Brain microvascular endothelial cell (primary cell): ENCODE results near the gene DUSP7.
"Not testable (repeated sequence)": the region's sequence is repeated elsewhere in the genome, so short reads cannot be mapped to it uniquely, and the experiment has no call there.

Experiments
- DNase-seq: peaks from one replicate; pipeline ENCODE4 v3.0.0-alpha.2; 2020
- H3K27ac ChIP-seq: fragments of 250-450 bp; sonication (Bioruptor Pico); 2 replicates; pipeline ENCODE4 v1.5.1; 2020; ENCODE audit warnings: mild to moderate bottlenecking, moderate library complexity
- H3K27me3 ChIP-seq: fragments of 250-450 bp; sonication (Bioruptor Pico); replicated peaks from 2 replicates; pipeline ENCODE4 v1.5.1; 2020; ENCODE audit warnings: mild to moderate bottlenecking
- H3K36me3 ChIP-seq: fragments of 250-450 bp; sonication (Bioruptor Pico); replicated peaks from 2 replicates; pipeline ENCODE4 v1.5.1; 2020; ENCODE audit warnings: mild to moderate bottlenecking
- H3K4me3 ChIP-seq: 2 replicates; pipeline ENCODE4 v1.5.1; 2011; ENCODE audit warnings: low read depth, mild to moderate bottlenecking, control low read depth, low read length, moderate library complexity
- in situ Hi-C: cut with HindIII; loops from 2 replicates; pipeline ENCODE4 v1.10.0; 2017; ENCODE audit warnings: low sequenced_read_pairs, low pct_ligation_motif_present
- TF ChIP-seq, protein P1 (sequence below): IDR thresholded peaks from 2 replicates; pipeline ENCODE4 v1.5.1; 2011; ENCODE audit warnings: low read depth, mild to moderate bottlenecking, moderate library complexity, low read length, control low read depth, inconsistent platforms; ENCODE audit errors: missing control alignments

The DUSP7 gene

GRCh38 chr3:52046186-52046901 lies 10.0 kb downstream of the DUSP7 start:
- no peaks in the 10 kb centered on the region for H3K27me3 ChIP-seq
- TF ChIP-seq, protein P1, sequence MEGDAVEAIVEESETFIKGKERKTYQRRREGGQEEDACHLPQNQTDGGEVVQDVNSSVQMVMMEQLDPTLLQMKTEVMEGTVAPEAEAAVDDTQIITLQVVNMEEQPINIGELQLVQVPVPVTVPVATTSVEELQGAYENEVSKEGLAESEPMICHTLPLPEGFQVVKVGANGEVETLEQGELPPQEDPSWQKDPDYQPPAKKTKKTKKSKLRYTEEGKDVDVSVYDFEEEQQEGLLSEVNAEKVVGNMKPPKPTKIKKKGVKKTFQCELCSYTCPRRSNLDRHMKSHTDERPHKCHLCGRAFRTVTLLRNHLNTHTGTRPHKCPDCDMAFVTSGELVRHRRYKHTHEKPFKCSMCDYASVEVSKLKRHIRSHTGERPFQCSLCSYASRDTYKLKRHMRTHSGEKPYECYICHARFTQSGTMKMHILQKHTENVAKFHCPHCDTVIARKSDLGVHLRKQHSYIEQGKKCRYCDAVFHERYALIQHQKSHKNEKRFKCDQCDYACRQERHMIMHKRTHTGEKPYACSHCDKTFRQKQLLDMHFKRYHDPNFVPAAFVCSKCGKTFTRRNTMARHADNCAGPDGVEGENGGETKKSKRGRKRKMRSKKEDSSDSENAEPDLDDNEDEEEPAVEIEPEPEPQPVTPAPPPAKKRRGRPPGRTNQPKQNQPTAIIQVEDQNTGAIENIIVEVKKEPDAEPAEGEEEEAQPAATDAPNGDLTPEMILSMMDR: no peak
- in situ Hi-C loops: no loop called here
- H3K4me3 ChIP-seq: no peak overlapping the region
- peak overlapping the region; percentile 87 for H3K27ac ChIP-seq
- peak; percentile 91 for DNase-seq
- H3K36me3 ChIP-seq: peaks cover 18% of the 10 kb centered on the region

DNA sequence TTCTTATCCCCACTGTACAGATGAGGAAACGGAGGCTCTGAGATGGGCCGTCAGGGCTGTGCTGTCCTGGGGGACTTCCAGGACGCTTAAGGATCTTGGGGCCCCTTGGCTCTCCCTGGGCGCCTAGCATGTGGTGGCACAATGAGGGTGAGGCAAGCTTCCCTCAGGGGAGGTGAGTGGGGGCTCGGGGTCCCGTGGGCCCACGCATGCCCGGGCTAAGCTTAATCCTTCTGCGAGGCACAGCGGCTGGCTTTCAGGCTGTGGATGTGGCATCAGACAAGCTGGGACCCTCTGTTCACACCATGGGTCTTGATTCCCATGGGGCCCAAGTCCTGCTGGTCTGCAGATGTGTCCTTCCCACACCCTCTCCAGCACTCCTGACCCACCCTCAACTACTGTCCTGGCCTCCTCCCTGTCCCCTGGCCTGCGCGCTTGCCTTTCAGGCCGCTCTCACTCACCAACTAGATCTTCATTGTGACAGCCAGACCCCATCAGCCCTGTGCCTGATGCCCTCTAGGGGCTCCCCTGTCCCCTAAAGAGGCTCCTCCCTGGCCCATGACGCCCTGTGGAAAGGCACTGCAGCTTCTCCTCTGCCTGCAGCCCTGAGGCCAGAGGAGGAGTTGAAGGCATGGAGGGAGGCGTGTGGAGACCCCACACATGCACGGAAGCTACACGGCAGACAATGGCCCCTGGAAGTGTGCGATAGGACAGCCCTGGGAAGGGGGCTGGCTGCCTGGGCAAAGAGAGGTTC lies 11.3 kb downstream of the DUSP7 start:
- no peak for DNase-seq
- Histone ChIP-seq H3K27me3 (no peaks in the 10 kb centered on the region), H3K36me3 (peaks cover 9% of the 10 kb centered on the region), H3K27ac (no peak overlapping the region), H3K4me3 (no peak overlapping the region)
- in situ Hi-C loops: no loop called here
- TF ChIP-seq, protein P1: no peak

DNA sequence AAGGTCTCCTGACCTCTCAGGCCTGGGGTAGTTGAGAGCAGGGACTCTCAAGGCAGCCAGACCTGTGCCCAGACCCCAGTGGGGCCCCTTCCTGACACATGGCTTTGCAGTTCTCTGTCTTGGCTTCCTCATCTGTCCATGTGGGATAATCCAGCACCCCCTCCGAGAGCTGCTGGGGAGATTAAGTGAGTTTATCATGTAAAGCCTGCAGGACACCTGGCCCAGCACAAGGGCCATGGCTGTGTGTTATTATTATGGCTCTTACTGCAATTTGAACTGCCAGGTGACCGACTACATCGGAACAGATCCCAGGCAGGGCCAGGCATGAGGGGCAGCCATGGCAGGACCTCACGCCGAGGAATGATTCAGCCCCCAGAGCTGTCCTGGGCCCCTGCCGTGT lies 12.6 kb downstream of the DUSP7 start:
- DNase-seq: no peak
- Histone ChIP-seq H3K36me3 (no peaks in the 10 kb centered on the region), H3K27ac (no peak overlapping the region), H3K27me3 (no peaks in the 10 kb centered on the region), H3K4me3 (no peak overlapping the region)
- TF ChIP-seq, protein P1: no peak
- in situ Hi-C loops: no loop called here

DNA sequence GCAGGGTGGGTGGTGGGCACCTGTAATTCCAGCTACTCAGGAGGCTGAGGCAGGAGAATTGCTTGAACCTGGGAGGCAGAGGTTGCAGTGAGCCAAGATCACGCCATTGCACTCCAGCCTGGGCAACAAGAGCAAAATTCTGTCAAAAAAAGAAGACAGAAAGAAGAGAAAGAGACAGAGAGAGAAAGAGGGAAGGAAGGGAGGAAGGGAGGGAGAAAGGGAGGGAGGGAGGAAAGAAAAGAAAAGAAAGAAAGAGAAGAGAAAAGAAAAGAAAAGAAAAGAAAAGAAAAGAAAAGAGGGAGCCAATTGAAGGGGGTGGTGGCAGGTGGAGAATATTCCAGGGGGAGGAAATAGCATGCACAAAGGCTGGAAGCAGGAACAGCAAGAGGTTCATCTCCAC lies 13.3 kb downstream of the DUSP7 start:
- H3K36me3 ChIP-seq, H3K27ac ChIP-seq, DNase-seq, in situ Hi-C loops, H3K4me3 ChIP-seq, H3K27me3 ChIP-seq: not testable (repeated sequence)

DNA sequence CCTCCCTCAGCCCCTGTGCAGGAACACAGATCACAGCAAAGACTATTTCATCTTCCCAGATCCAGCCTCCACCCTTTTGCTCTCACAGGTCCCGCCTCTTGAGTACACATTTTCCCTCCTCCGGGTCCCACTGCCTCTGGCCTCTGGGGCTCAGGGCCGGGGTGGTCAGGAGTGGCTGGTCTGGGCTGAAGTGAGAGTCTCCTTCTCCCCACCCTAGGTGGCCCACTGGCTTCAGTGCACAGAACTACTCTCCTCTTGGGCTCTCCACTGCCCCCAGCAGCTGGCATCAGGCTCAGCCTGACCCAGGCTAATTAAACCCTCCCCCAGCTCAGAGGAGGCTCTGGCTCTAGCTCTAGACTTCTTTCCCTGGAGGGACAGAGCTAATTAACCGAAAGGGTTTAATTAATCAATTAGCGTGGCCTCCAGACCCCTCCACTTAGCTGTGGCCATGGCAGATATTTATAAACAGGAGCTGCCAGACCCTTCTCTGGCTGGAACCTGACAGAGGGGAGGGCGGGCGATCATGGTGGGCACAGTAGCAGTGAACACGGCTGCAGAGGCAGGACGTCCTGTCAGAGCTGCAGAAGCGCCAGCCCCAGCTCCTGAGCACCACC lies 15.1 kb downstream of the DUSP7 start:
- Histone ChIP-seq H3K4me3 (no peak overlapping the region), H3K27ac (no peak overlapping the region), H3K27me3 (no peaks in the 10 kb centered on the region), H3K36me3 (no peaks in the 10 kb centered on the region)
- DNase-seq: no peak
- TF ChIP-seq, protein P1: peak; percentile 56
- in situ Hi-C loops: no loop called here

- Histone ChIP-seq H3K27me3 (no peaks in the 10 kb centered on the region), H3K4me3 (no peak overlapping the region), H3K36me3 (no peaks in the 10 kb centered on the region), H3K27ac (no peak overlapping the region)
- in situ Hi-C loops: no loop called here
- TF ChIP-seq, protein P1: no peak
- no peak for DNase-seq
Measured at GRCh38 chr3:52040600-52040999, 15.8 kb downstream of the DUSP7 start.
